ENCODE measurements around the gene POMGNT1.

- no peak for TF ChIP-seq CTCF (conservative IDR thresholded peaks at IDR 0.05; ENCODE audit: low read depth, low read length)
- TF ChIP-seq EZH2 (IDR thresholded peaks at IDR 0.05; ENCODE audit: low read length, unreplicated experiment) = no peak
- TF ChIP-seq EZH2phosphoT487 (IDR thresholded peaks at IDR 0.05; ENCODE audit: borderline replicate concordance, low read length) = no peak
These were observed 44.7 kb upstream of the POMGNT1 start for GRCh38 chr1:46242918-46243317.
